K562 (cell line): ENCODE results near the gene RGS12. TPM values are rescaled to one million over a fixed set of nuclear protein-coding genes. Genes with fewer than 3 reads are reported as not detected.

ENCODE experiments used
- BRF1 ChIP-seq: IDR thresholded peaks from 3 replicates; pipeline ENCODE4 v1.6.1; 2011; ENCODE audit warnings: borderline replicate concordance, mild to moderate bottlenecking; ENCODE audit not compliant: insufficient read length; ENCODE audit errors: extremely low read depth
- HES1 ChIP-seq: fragments of 450-650 bp; IDR thresholded peaks from 2 replicates; pipeline ENCODE4 v1.6.1; 2016; ENCODE audit warnings: low read depth, mild to moderate bottlenecking, moderate library complexity
- HLTF ChIP-seq: fragments of 450-650 bp; IDR thresholded peaks from 2 replicates; pipeline ENCODE4 v1.6.1; 2016
- MIER1 ChIP-seq: fragments of 450-650 bp; IDR thresholded peaks from 2 replicates; pipeline ENCODE4 v1.6.1; 2016; ENCODE audit warnings: antibody characterized with exemption, mild to moderate bottlenecking, low read depth
- RNF2 ChIP-seq: sonication (generic); IDR thresholded peaks from 2 replicates; pipeline ENCODE4 v1.6.1; 2016
- SPI1 ChIP-seq: IDR thresholded peaks from 2 replicates; pipeline ENCODE4 v1.6.1; 2011; ENCODE audit warnings: low read depth, low read length, control low read depth, borderline replicate concordance
- ZMIZ1 ChIP-seq, 2 experiments: fragments of 150-350 bp in 1 of 2; IDR thresholded peaks; 2 replicates each; pipeline ENCODE4 v1.6.1; 2012 to 2016; ENCODE audit warnings: low read depth in 2 of 2, low read length in 2 of 2, mild to moderate bottlenecking in 1 of 2, moderate library complexity in 1 of 2
- polyA plus RNA-seq, 8 experiments: library from polyadenylated mRNA; depleted of rRNA in 4 of 8; stranded (reverse) in 5 of 8; unstranded in 3 of 8; fragments of >200 nt; fragmentation: Nextera tagmentation in 2 of 8; fragmentation: Illumina TruSeq in 1 of 8; extraction: Ambion mirVana in 2 of 8; extraction: Trizol in 1 of 8; gene quantifications; 2 replicates each; pipeline versions ENCODE4 v1.2.1 to v1.2.3, GENCODE V29; 2011 to 2014; ENCODE audit warnings: inconsistent platforms in 1 of 8, missing spikeins in 1 of 8
- total RNA-seq, 7 experiments: library from RNA; depleted of rRNA in 6 of 7; stranded (reverse); fragments of >200 nt in 6 of 7; fragmentation: Illumina TruSeq in 2 of 7; extraction: Trizol in 2 of 7; gene quantifications; 2 replicates each; pipeline versions ENCODE4 v1.2.1 to v1.2.3, GENCODE V29; 2011 to 2021; ENCODE audit warnings: low replicate concordance in 1 of 7

The RGS12 gene
- total and polyA plus RNA-seq, 9 of the 15 experiments (the other 6 are each of a cell fraction or from before 2014, with no cell fraction given), result 0.30 to 8.8 (median 5.5) TPM

GRCh38 chr4:3340038-3340699 is 47.3 kb downstream of the RGS12 start (continued):
- TF ChIP-seq SPI1 (no peak), ZMIZ1 (IDR thresholded peaks at IDR 0.05; ENCODE audit: low read depth in 2 of 2, low read length in 2 of 2) (no peak), HLTF (no peak), MIER1 (no peak), RNF2 (no peak), HES1 (no peak), BRF1 (no peak)
